LNCaP clone FGC (cell line): ENCODE data around the gene KIRREL3.

Source experiments
- DNase-seq: peaks from one replicate; pipeline ENCODE4 v3.0.0-alpha.2; 2011; ENCODE audit warnings: low read depth
- H3K4me3 ChIP-seq: 2 replicates; pipeline ENCODE4 v1.5.1; 2011; ENCODE audit warnings: mild to moderate bottlenecking, low read depth, low read length, control low read depth
- TF ChIP-seq, protein P1 (sequence below): IDR thresholded peaks from 2 replicates; pipeline ENCODE4 v1.5.1; 2012; ENCODE audit warnings: mild to moderate bottlenecking; ENCODE audit not compliant: control insufficient read depth, insufficient read depth; ENCODE audit errors: extremely low read depth

The KIRREL3 gene

DNA sequence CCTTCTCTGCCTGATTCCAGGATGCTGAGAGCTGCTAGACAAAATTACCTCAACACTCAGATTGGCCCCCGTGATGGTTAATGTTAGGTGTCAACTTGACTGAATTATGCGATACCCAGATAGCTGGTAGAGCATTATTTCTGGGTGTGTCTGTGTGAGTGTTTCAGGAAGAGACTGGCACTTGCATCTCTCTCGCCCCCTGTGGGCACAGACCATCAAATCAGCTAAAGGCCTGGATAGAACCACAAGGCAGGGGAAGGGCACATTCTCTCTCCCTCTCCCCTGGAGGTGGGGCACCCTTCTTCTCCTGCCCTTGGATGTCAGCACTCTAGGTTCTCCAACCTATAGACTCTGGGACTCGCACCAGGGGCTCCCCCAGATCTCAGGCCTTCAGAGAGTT lies 79.7 kb downstream of the KIRREL3 start:
- no peak overlapping the region for H3K4me3 ChIP-seq
- TF ChIP-seq, protein P1, sequence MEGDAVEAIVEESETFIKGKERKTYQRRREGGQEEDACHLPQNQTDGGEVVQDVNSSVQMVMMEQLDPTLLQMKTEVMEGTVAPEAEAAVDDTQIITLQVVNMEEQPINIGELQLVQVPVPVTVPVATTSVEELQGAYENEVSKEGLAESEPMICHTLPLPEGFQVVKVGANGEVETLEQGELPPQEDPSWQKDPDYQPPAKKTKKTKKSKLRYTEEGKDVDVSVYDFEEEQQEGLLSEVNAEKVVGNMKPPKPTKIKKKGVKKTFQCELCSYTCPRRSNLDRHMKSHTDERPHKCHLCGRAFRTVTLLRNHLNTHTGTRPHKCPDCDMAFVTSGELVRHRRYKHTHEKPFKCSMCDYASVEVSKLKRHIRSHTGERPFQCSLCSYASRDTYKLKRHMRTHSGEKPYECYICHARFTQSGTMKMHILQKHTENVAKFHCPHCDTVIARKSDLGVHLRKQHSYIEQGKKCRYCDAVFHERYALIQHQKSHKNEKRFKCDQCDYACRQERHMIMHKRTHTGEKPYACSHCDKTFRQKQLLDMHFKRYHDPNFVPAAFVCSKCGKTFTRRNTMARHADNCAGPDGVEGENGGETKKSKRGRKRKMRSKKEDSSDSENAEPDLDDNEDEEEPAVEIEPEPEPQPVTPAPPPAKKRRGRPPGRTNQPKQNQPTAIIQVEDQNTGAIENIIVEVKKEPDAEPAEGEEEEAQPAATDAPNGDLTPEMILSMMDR, result no peak
- no peak for DNase-seq

DNA sequence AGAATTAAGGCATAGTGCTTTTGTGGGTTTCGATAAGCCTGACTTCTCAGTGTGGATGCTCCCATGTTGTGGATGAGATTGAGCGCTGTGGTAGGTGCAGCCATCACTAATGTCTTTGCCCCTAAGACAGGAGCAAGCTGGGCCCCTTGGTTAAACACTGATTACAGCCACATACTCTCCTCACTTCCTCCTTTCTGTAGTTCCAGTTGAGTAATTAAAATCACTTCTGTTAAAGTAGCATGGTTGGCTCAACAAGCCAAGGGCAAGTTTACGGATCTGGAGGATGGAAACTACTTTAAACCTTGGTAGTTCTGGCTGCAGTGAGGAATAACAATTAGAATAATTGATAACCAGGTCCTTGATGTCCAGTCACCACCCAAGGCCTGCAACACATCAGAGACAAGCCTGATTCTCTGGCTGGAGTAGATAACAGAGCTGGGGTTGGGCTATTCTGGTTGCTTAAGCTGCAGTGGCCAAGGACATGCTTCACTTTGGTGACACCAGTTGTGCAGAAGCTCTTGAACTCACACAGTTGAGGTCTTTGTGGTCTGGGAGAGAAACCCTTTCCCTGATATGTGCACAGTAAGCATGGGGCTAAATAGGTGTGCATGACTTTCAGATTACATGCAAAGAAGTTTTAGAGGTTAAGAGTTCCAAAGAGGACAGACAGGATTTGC lies 81.3 kb downstream of the KIRREL3 start:
- no peak for DNase-seq
- TF ChIP-seq, protein P1, result no peak
- no peak overlapping the region for H3K4me3 ChIP-seq

DNA sequence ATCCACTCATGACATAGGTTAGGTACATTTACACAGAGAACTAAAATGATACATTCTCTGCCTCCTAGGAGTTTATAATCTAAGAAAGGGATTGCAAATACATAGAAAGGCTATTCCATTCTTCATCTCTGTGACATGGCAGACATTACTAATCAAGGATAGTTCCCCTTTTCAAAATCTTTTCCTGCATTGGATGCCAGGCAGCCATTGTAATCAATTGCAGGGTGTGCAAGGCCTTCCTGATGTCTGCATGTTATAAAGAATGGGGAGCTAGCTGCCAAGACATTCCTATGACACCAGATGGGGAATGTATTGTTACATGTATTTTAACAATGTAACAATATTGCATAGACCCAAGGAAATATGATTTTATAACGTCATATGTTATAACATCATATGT lies 82.0 kb downstream of the KIRREL3 start:
- H3K4me3 ChIP-seq, result no peak overlapping the region
- TF ChIP-seq, protein P1, result no peak
- DNase-seq, result no peak

DNA sequence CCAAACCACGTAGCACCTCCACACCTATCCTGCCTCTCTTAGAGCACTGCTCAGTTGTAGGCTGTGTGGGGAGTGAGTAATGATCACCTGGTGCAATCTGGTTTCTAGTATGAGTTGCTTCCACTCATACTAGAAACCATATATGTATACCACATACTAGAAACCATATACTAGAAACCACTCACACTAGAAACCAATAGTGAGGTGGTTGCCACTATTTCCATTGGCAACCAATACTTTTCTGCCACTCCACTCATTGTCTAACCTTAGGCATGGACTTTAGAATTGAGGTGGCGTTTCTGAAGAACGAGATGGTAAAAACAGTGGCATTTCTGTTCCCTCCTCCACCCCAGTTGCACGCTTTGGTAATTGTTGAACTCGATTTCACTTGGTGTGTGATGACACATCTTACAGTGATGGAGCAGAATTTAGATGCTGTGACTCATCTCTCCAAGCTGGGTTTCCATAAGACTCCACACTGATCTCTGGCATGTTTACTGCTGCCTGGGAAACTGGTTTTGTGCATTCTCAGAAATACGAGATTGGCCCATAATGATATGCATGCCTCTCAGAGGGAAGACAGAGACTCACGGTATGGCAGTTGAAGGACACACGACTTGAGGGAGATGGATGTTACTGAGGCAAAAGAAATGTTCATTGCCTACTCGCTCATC lies 82.9 kb downstream of the KIRREL3 start:
- no peak overlapping the region for H3K4me3 ChIP-seq
- TF ChIP-seq, protein P1, result no peak
- no peak for DNase-seq

DNA sequence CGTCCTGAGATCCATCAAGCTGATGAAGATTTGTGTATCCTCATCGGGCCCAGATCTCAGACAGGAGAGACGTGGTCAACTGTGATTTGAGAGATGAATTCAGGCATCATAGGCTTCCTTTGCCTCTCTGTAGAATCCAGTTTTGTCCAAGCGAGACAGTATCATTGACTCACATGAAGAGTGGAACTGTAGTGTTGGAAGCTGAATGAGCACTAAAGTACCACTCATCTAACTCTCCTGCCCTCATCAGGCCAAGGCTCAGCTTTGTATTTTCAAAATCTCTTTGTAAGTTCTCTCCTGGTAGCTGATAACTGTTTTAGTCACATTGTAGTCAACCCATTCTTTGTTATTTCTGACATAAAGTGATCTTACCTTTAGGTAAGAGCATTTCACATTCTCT lies 85.1 kb downstream of the KIRREL3 start:
- no peak for DNase-seq
- no peak overlapping the region for H3K4me3 ChIP-seq
- TF ChIP-seq, protein P1, result no peak

DNA sequence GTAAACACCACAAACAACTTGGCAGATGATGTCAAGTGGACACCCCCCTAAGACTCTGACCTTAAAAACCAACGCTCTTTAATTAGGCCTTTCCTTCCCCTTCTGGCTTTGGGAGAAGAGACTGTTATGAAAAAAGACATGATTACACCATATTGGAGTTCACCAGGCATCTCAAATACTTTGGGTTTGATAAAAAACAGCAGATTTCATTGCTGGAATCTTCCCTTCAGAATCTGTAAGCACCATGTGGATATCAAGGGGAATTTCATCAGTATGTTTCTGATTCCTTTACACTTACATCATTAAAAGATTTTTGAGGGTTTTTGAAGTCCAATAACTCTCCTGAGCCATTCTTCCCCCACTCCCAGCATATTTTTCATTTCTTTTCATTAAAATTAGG lies 85.6 kb downstream of the KIRREL3 start:
- DNase-seq, result no peak
- TF ChIP-seq, protein P1, result no peak
- no peak overlapping the region for H3K4me3 ChIP-seq
